Tibial nerve (tissue), 4 donors: ENCODE measurements around the gene CYS1. TPM values are rescaled to one million over a fixed set of nuclear protein-coding genes. Genes with fewer than 3 reads are reported as not detected.
A peak's percentile ranks its signal among the peaks of the same experiment; 100 is the strongest.

Experiments
- DNase-seq, 2 donors: peaks; one replicate each; pipeline ENCODE4 v3.0.0-alpha.2; 2019; ENCODE audit warnings: low spot score in 2 of 2
- H3K27ac ChIP-seq, 4 donors: fragments of 200-600 bp; sonication (generic) in 3 of 4; one replicate each; pipeline ENCODE4 v1.5.1; 2017 to 2019; ENCODE audit warnings: mild to moderate bottlenecking in 1 of 4
- H3K27me3 ChIP-seq, 2 donors: fragments of 200-600 bp; sonication (generic) in 1 of 2; one replicate each; pipeline versions ENCODE4 v1.5.1 to v1.6.0; 2017 to 2019
- H3K36me3 ChIP-seq, 3 donors: fragments of 200-600 bp; sonication (generic); one replicate each; pipeline ENCODE4 v1.5.1; 2018 to 2019
- H3K4me1 ChIP-seq, 4 donors: fragments of 200-600 bp; sonication (generic) in 3 of 4; one replicate each; pipeline ENCODE4 v1.5.1; 2017 to 2019
- H3K4me3 ChIP-seq, 4 donors: fragments of 200-600 bp; sonication (generic) in 3 of 4; one replicate each; pipeline ENCODE4 v1.5.1; 2017 to 2019; ENCODE audit warnings: mild to moderate bottlenecking in 1 of 4, moderate library complexity in 1 of 4
- H3K9me3 ChIP-seq, 4 donors: fragments of 200-600 bp; sonication (generic) in 3 of 4; one replicate each; pipeline ENCODE4 v1.5.1; 2017 to 2019
- EP300 ChIP-seq, 2 donors: sonication (generic); formaldehyde crosslinking; IDR thresholded peaks; one replicate each; pipeline ENCODE4 v1.6.1; 2017; ENCODE audit warnings: antibody characterized with exemption in 2 of 2, mild to moderate bottlenecking in 1 of 2
- POLR2A ChIP-seq, 2 donors: fragments of 450-650 bp; IDR thresholded peaks; one replicate each; pipeline ENCODE4 v1.6.1; 2017; ENCODE audit warnings: antibody characterized with exemption in 2 of 2, mild to moderate bottlenecking in 2 of 2, moderate library complexity in 2 of 2
- WGBS, 2 donors: methylation state at CpG; one replicate each; pipeline ENCODE4 v1.1.5; 2018; 5-methylcytosine and 5-hydroxymethylcytosine counted together
- total RNA-seq, 4 donors: library from RNA; depleted of rRNA; stranded (reverse); fragments of >200 nt; gene quantifications; one replicate each; pipeline ENCODE4 v1.1.0, GENCODE V29; 2016
- TF ChIP-seq, protein P1 (sequence below), 5 experiments: fragments of 200-600 bp in 3 of 5; fragments of 450-650 bp in 2 of 5; sonication (generic) in 3 of 5; IDR thresholded peaks; one replicate each; pipeline ENCODE4 v1.5.1; 2016 to 2019; ENCODE audit warnings: antibody characterized with exemption in 5 of 5, mild to moderate bottlenecking in 3 of 5, moderate library complexity in 2 of 5

The CYS1 gene
- total RNA-seq, 4 donors from 2014 or later, result 2.7 to 17.5 (median 10.9) TPM

DNA sequence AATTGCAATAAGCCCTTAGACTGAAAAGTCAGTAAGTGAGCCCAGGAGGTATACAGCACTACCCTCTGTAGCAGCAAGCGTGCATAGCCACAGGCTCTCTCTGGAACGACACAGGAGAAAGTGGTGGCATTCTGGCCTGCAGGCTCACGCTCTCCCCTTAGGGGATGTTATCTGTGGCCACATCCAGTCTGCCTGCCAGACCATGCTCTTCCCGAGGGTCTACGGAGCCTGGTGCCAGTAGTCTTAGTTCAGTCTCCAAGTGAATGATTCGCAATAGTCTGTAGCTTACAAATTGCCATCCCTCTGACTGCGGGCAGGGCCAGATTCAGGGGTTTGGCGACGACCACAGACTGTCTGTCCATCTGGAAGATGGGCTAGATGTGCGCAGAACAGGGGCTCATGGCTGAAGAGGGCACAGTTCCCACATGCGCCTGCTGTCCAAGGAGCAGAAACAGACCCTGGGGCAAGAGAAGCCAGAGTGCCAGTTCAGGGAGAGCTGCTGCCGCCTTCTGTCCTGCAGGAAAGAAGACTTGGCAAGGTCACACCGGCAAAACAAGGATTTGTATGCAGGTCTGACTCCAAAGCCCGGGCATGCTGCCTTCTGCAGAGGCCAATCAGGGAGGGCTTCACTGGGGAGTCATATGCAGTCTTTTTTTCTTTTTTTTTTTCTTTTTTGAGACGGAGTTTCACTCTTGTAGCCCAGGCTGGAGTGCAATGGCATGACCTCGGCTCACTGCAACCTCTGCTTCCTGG is 40.4 kb downstream of the CYS1 start:
- WGBS, 2 donors, result 81% methylated on average over 14 to 15 of the region's 16 CpGs
- H3K36me3 ChIP-seq, result no peaks in the 10 kb centered on the region
- TF ChIP-seq EP300 (IDR thresholded peaks at IDR 0.05) (no peak), POLR2A (IDR thresholded peaks at IDR 0.05) (no peak)
- TF ChIP-seq, protein P1, sequence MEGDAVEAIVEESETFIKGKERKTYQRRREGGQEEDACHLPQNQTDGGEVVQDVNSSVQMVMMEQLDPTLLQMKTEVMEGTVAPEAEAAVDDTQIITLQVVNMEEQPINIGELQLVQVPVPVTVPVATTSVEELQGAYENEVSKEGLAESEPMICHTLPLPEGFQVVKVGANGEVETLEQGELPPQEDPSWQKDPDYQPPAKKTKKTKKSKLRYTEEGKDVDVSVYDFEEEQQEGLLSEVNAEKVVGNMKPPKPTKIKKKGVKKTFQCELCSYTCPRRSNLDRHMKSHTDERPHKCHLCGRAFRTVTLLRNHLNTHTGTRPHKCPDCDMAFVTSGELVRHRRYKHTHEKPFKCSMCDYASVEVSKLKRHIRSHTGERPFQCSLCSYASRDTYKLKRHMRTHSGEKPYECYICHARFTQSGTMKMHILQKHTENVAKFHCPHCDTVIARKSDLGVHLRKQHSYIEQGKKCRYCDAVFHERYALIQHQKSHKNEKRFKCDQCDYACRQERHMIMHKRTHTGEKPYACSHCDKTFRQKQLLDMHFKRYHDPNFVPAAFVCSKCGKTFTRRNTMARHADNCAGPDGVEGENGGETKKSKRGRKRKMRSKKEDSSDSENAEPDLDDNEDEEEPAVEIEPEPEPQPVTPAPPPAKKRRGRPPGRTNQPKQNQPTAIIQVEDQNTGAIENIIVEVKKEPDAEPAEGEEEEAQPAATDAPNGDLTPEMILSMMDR (IDR thresholded peaks at IDR 0.05), result no peak
- H3K27me3 ChIP-seq, result no peaks in the 10 kb centered on the region
- H3K4me3 ChIP-seq, result no peak overlapping the region
- peaks cover 0 to 72% (median 33%) of the 10 kb centered on the region in 4 donors for H3K4me1 ChIP-seq
- peak overlapping the region in 2 of 4 donors; percentile 82 to 85 for H3K27ac ChIP-seq
- no peak for DNase-seq
- no peaks in the 10 kb centered on the region for H3K9me3 ChIP-seq

DNA sequence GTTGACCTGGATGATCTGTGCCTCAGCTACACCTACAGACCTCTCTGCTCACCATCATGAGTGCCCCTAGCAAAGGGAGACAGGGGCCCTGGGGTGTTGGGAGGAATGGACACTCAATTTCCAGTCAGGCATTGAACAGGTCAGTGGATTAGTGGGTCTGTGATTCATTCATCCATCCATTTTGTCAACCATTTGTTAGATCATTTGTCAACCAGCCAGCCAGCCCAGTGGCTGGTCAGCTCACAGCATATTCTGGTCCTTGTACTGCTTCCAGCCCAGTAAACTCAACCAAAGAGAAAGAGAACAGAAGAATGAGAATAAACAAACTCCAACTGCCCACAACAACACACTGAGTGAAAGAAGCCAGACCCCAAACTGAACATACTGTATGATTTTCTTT is 41.5 kb downstream of the CYS1 start:
- no peak for TF ChIP-seq POLR2A (IDR thresholded peaks at IDR 0.05)
- TF ChIP-seq, protein P1 (IDR thresholded peaks at IDR 0.05), result no peak
- no peak for TF ChIP-seq EP300 (IDR thresholded peaks at IDR 0.05)
- DNase-seq, result no peak
- no peak overlapping the region for H3K4me3 ChIP-seq
- peak overlapping the region in 2 of 4 donors; percentile 82 to 85 for H3K27ac ChIP-seq
- no peaks in the 10 kb centered on the region for H3K27me3 ChIP-seq
- H3K9me3 ChIP-seq, result no peaks in the 10 kb centered on the region
- H3K4me1 ChIP-seq, result peaks cover 0 to 73% (median 31%) of the 10 kb centered on the region in 4 donors
- H3K36me3 ChIP-seq, result no peaks in the 10 kb centered on the region

DNA sequence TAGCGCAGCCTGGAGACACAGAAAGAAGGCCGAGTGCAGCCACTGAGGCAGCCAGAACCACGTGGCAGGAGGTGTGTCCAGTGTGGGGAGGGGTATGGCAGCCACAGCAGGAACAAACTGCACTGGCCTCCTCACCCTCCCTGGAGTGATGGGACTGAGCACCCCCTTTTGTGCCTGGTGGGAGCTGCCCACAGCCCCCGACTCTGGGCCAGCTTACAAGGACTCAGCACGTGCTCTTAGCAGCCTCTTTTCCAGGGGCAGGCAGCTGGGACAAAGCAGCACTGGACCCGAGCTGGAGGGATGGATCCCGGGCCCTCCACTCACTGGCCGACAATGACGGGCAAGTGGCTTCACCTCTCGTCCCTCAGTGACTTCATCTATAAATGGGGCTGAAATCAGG is 42.1 kb downstream of the CYS1 start:
- DNase-seq, result no peak
- TF ChIP-seq, protein P1 (IDR thresholded peaks at IDR 0.05), result no peak
- no peak for TF ChIP-seq EP300 (IDR thresholded peaks at IDR 0.05)
- TF ChIP-seq POLR2A (IDR thresholded peaks at IDR 0.05), result no peak
- H3K27ac ChIP-seq, result peak overlapping the region in 2 of 4 donors; percentile 82 to 85
- no peaks in the 10 kb centered on the region for H3K36me3 ChIP-seq
- no peak overlapping the region for H3K4me3 ChIP-seq
- 82 to 84% methylated on average over 10 of the region's 10 CpGs for WGBS, 2 donors
- no peaks in the 10 kb centered on the region for H3K27me3 ChIP-seq
- peaks cover 0 to 73% (median 31%) of the 10 kb centered on the region in 4 donors for H3K4me1 ChIP-seq
- no peaks in the 10 kb centered on the region for H3K9me3 ChIP-seq

DNA sequence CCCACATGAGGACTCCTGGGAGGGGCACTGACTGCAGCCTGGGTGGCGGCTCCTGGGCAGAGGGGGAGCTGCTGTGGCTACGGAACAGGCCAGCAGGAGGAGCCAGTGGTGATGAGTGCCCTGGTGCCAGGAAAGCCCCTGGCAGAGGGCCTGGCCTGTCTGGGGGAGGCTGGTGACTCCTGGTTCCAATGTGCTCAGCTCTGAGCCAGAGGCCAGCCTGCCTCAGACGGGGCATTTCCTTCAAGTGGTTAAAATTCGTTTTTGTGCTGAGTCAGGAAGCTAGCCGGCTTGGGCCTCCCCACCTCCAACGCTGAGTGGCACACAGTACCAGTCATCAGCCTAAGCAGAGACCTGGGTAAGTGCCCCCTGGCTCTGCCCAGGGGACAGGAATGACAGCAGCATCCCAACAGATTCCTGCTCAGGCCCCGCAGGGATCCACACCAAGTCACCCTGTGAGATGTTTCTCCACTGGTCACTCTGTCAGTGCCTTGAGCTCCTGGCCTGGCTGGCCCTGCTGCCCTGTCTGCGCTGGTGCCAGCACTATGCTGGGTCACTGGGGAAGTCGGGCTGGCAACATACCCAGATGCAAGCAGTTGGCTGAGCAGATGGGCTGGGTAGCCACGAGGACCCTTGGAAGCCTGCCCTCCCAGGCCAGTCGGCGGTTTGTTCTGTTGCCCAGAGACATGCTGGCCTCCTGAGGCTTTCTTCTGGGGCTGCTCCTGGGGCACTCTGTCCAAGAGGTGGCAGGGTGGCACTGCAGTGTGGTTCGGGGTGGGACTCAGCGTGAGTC is 43.9 kb downstream of the CYS1 start:
- Histone ChIP-seq H3K4me1 (peaks cover 0 to 57% (median 22%) of the 10 kb centered on the region in 4 donors), H3K9me3 (no peaks in the 10 kb centered on the region), H3K27ac (peak overlapping the region; percentile 48 to 85 (median 70)), H3K27me3 (no peaks in the 10 kb centered on the region), H3K36me3 (no peaks in the 10 kb centered on the region), H3K4me3 (no peak overlapping the region)
- DNase-seq, result no peak
- WGBS, 2 donors, result 23 to 30% methylated on average over 7 to 11 of the region's 14 CpGs
- TF ChIP-seq, protein P1 (IDR thresholded peaks at IDR 0.05), result peak; percentile 12 to 64 (median 52)
- TF ChIP-seq EP300 (IDR thresholded peaks at IDR 0.05), result peak in 1 of 2 donors; percentile 39
- TF ChIP-seq POLR2A (IDR thresholded peaks at IDR 0.05), result no peak

DNA sequence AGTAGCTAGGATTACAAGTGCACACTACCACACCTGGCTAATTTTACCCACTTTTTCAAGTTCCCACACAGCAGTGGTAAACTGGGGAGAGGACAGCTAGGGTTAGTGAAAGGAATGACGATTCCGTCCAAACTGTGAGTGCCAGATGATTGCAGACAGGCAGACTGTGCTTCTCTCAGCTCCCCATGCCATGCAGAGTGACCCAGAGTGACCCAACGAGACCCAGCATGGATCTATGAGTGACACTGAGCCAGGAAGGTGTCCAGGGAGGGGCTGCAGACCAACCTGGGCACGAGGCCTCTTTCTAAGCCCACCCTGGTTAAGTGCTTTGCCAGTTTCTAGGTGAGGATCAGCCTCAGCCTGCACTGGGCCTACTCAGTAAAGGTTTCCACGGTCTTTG is 44.6 kb downstream of the CYS1 start:
- Histone ChIP-seq H3K4me1 (peaks cover 0 to 56% (median 22%) of the 10 kb centered on the region in 4 donors), H3K4me3 (no peak overlapping the region), H3K27ac (peak overlapping the region; percentile 48 to 85 (median 70)), H3K36me3 (no peaks in the 10 kb centered on the region), H3K27me3 (no peaks in the 10 kb centered on the region), H3K9me3 (no peaks in the 10 kb centered on the region)
- WGBS, 2 donors, result 72 to 74% methylated on average over 5 of the region's 5 CpGs
- no peak for DNase-seq
- TF ChIP-seq, protein P1 (IDR thresholded peaks at IDR 0.05), result no peak
- TF ChIP-seq EP300 (IDR thresholded peaks at IDR 0.05) (no peak), POLR2A (IDR thresholded peaks at IDR 0.05) (no peak)
